T-cell (primary cell): ENCODE data around the gene CEACAM5. TPM values are rescaled to one million over a fixed set of nuclear protein-coding genes. Genes with fewer than 3 reads are reported as not detected.
"Not testable (repeated sequence)": the region's sequence is repeated elsewhere in the genome, so short reads cannot be mapped to it uniquely, and the experiment has no call there.

Experiments
- ATAC-seq, 4 experiments: fragments of 200-7000 bp in 3 of 4; fragments of 150-1000 bp in 1 of 4; cut with Tn5 transposase; replicated peaks in 1 of 4; 1 replicate in 3 of 4; 2 replicates in 1 of 4; pipeline ENCODE4 v1.10.0; 2021; ENCODE audit warnings: moderate library complexity in 3 of 4, mild to moderate bottlenecking in 2 of 4, moderate number of reproducible peaks in 1 of 4
- CTCF ChIA-PET, 2 donors: fragments of 300-600 bp; sonication (Branson Sonifier 250); formaldehyde crosslinking; loops; one replicate each; lab custom pipeline; 2022; ENCODE audit warnings: antibody characterized with exemption in 2 of 2; lab: Charles Lee
- POLR2A ChIA-PET, 2 donors: fragments of 300-600 bp; sonication (Branson Sonifier 250); formaldehyde crosslinking; loops; one replicate each; lab custom pipeline; 2022; ENCODE audit warnings: antibody characterized with exemption in 2 of 2; lab: Charles Lee
- DNase-seq, 35 experiments: peaks; one replicate each; pipeline versions ENCODE4 v3.0.0 to v3.0.0-alpha.2; 2013 to 2023
- H3K27ac ChIP-seq: one replicate; pipeline ENCODE4 v1.5.1; 2013; ENCODE audit warnings: low read length
- H3K27me3 ChIP-seq, 2 experiments: replicated peaks in 1 of 2; 1 replicate in 1 of 2; 2 replicates in 1 of 2; pipeline versions ENCODE4 v1.6.1 to v1.7.0; 2013; ENCODE audit warnings: low read length in 1 of 2, mixed read lengths in 1 of 2; ENCODE audit not compliant: control insufficient read depth in 2 of 2, insufficient read depth in 2 of 2; ENCODE audit errors: extremely low read depth in 1 of 2
- H3K36me3 ChIP-seq, 2 donors: 1 replicate in 1 of 2; 2 replicates in 1 of 2; pipeline versions ENCODE4 v1.6.1 to v1.7.0; 2013; ENCODE audit warnings: low read length in 1 of 2; ENCODE audit not compliant: control insufficient read depth in 2 of 2, insufficient read depth in 1 of 2; ENCODE audit errors: extremely low read depth in 1 of 2
- H3K4me1 ChIP-seq, 2 experiments: 1 replicate in 1 of 2; 2 replicates in 1 of 2; pipeline versions ENCODE4 v1.6.1 to v1.7.0; 2013; ENCODE audit warnings: low read length in 2 of 2, mixed read lengths in 1 of 2; ENCODE audit not compliant: insufficient read depth in 2 of 2, control insufficient read depth in 1 of 2; ENCODE audit errors: extremely low read depth in 1 of 2
- H3K4me3 ChIP-seq, 2 donors: 1 replicate in 1 of 2; 2 replicates in 1 of 2; pipeline versions ENCODE4 v1.5.1 to v1.7.0; 2013; ENCODE audit warnings: mild to moderate bottlenecking in 2 of 2, low read length in 1 of 2, moderate library complexity in 1 of 2; ENCODE audit not compliant: control insufficient read depth in 1 of 2; ENCODE audit errors: extremely low read depth in 1 of 2
- H3K9me3 ChIP-seq: 2 replicates; pipeline ENCODE4 v1.7.0; 2013
- H3K27ac Mint-ChIP-seq, 2 donors: one replicate each; pipeline ENCODE4 v1.8.0; 2020 to 2021; ENCODE audit warnings: mild to moderate bottlenecking in 2 of 2, mixed read lengths in 2 of 2
- H3K27me3 Mint-ChIP-seq, 2 donors: one replicate each; pipeline ENCODE4 v1.8.0; 2021 to 2022; ENCODE audit warnings: mixed read lengths in 2 of 2
- H3K36me3 Mint-ChIP-seq: one replicate; pipeline ENCODE4 v1.8.0; 2021; ENCODE audit warnings: mixed read lengths
- H3K4me1 Mint-ChIP-seq, 3 donors: one replicate each; pipeline ENCODE4 v1.8.0; 2020 to 2022; ENCODE audit warnings: mixed read lengths in 3 of 3, mild to moderate bottlenecking in 1 of 3
- H3K4me3 Mint-ChIP-seq, 3 donors: one replicate each; pipeline ENCODE4 v1.8.0; 2020 to 2022; ENCODE audit warnings: mild to moderate bottlenecking in 3 of 3, mixed read lengths in 3 of 3, moderate library complexity in 3 of 3
- H3K9me3 Mint-ChIP-seq, 3 donors: one replicate each; pipeline ENCODE4 v1.8.0; 2020 to 2022; ENCODE audit warnings: mixed read lengths in 3 of 3
- WGBS: methylation state at CpG from one replicate; pipeline ENCODE4 v1.1.5; 2013; ENCODE audit warnings: missing lambda C conversion rate; ENCODE audit not compliant: insufficient coverage; 5-methylcytosine and 5-hydroxymethylcytosine counted together
- total RNA-seq, 35 experiments: library from RNA in 6 of 35; stranded (reverse) in 6 of 35; fragments of 120-200 nt in 1 of 35; gene quantifications; one replicate each; pipeline versions ENCODE4 v1.2.1 to v1.2.4 and lab custom pipeline; 2013 to 2026

The CEACAM5 gene
- total RNA-seq, 5 donors from 2014 or later (not counting 1 experiment from before 2014, with no cell fraction given) = 0.61 to 1.3 (median 1.0) TPM; not detected in 2

- ChIA-PET POLR2A (no interaction called here), CTCF (interaction anchor here in 1 of 2 donors (0.6 kb wide), 1 partner anchor 1025 kb away, joined by 3 read pairs; no protein-coding TSS in a partner anchor)
- DNase-seq (no peak), ATAC-seq (no peak)
- no peaks in the 10 kb centered on the region for H3K9me3 Mint-ChIP-seq
- Histone ChIP-seq H3K9me3 (no peaks in the 10 kb centered on the region), H3K4me1 (peaks cover 0 to under 1% of the 10 kb centered on the region in 2 experiments), H3K27me3 (peaks cover 0 to 49% of the 10 kb centered on the region in 2 experiments), H3K27ac (no peak overlapping the region), H3K4me3 (no peak overlapping the region), H3K36me3 (no peaks in the 10 kb centered on the region)
- peaks cover under 1 to 4% (median 1%) of the 10 kb centered on the region in 3 donors for H3K4me1 Mint-ChIP-seq
- H3K4me3 Mint-ChIP-seq = no peak overlapping the region
- 88% methylated on average over 7 of the region's 9 CpGs for WGBS
- H3K36me3 Mint-ChIP-seq = no peaks in the 10 kb centered on the region
- H3K27me3 Mint-ChIP-seq = peaks cover 62 to 66% of the 10 kb centered on the region in 2 donors
- H3K27ac Mint-ChIP-seq = no peak overlapping the region
Observed at GRCh38 chr19:41758846-41759245, 50.4 kb downstream of the CEACAM5 start.

- H3K4me3 Mint-ChIP-seq = no peak overlapping the region
- peaks cover 31 to 45% of the 10 kb centered on the region in 2 donors for H3K27me3 Mint-ChIP-seq
- H3K4me1 ChIP-seq = no peaks in the 10 kb centered on the region
- H3K9me3 ChIP-seq = no peaks in the 10 kb centered on the region
- WGBS = 90% methylated on average over 2 of the region's 2 CpGs
- peaks cover 3 to 8% (median 6%) of the 10 kb centered on the region in 3 donors for H3K4me1 Mint-ChIP-seq
- POLR2A ChIA-PET = no interaction called here
- no peak for DNase-seq
- no peak overlapping the region for H3K27ac ChIP-seq
- no peaks in the 10 kb centered on the region for H3K36me3 ChIP-seq
- H3K36me3 Mint-ChIP-seq = no peaks in the 10 kb centered on the region
- peaks cover 0 to 31% of the 10 kb centered on the region in 2 experiments for H3K27me3 ChIP-seq
- CTCF ChIA-PET = interaction anchor here in 1 of 2 donors (0.8 kb wide), 1 partner anchor 14 kb away, joined by 5 read pairs; no protein-coding TSS in a partner anchor
- no peaks in the 10 kb centered on the region for H3K9me3 Mint-ChIP-seq
- no peak for ATAC-seq
- H3K4me3 ChIP-seq = no peak overlapping the region
- no peak overlapping the region for H3K27ac Mint-ChIP-seq
Observed at GRCh38 chr19:41767115-41767514, 58.7 kb downstream of the CEACAM5 start.

DNA sequence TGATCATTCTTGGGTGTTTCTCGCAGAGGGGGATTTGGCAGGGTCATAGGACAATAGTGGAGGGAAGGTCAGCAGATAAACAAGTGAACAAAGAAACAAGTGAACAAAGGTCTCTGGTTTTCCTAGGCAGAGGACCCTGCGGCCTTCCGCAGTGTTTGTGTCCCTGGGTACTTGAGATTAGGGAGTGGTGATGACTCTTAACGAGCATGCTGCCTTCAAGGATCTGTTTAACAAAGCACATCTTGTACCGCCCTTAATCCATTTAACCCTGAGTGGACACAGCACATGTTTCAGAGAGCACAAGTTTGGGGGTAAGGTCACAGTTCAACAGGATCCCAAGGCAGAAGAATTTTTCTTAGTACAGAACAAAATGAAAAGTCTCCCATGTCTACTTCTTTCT lies 59.7 kb downstream of the CEACAM5 start:
- Mint-ChIP-seq H3K27me3 (peaks cover 29 to 43% of the 10 kb centered on the region in 2 donors), H3K4me1 (peaks cover 12 to 18% (median 15%) of the 10 kb centered on the region in 3 donors)
- H3K4me1 ChIP-seq, H3K4me3 ChIP-seq, H3K36me3 Mint-ChIP-seq, ATAC-seq, H3K9me3 Mint-ChIP-seq, H3K36me3 ChIP-seq, H3K9me3 ChIP-seq, DNase-seq, H3K27ac Mint-ChIP-seq, POLR2A ChIA-PET, H3K27ac ChIP-seq, H3K4me3 Mint-ChIP-seq, CTCF ChIA-PET: not testable (repeated sequence)
- peaks cover 0 to 25% of the 10 kb centered on the region in 2 experiments for H3K27me3 ChIP-seq
- WGBS = no CpG with 5 or more reads among the region's 5 CpGs

DNA sequence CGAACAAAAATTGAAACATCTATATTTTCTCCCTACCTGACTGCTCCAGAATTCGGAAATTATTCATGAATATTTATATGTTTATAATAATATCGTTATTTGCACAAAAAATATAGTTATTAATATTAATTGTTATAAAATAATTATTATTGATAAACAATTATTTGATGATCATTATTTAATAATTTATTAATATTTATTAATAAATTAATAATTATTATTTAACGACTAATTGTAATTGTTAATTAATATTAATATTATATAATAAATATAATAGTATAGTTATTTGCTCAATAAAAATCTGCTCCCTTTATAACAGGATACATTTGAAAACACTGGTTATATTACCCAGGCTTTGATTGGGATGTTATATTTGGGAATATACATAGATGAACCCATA lies 61.2 kb downstream of the CEACAM5 start:
- WGBS = no CpG with 5 or more reads among the region's 4 CpGs
- Mint-ChIP-seq H3K9me3 (no peaks in the 10 kb centered on the region), H3K27ac (no peak overlapping the region), H3K36me3 (no peaks in the 10 kb centered on the region), H3K4me1 (peaks cover 27 to 33% (median 30%) of the 10 kb centered on the region in 3 donors), H3K27me3 (peaks cover 21 to 45% of the 10 kb centered on the region in 2 donors), H3K4me3 (no peak overlapping the region)
- Histone ChIP-seq H3K4me1 (peaks cover 10 to 20% of the 10 kb centered on the region in 2 experiments), H3K4me3 (no peak overlapping the region), H3K27ac (no peak overlapping the region), H3K9me3 (no peaks in the 10 kb centered on the region), H3K36me3 (no peaks in the 10 kb centered on the region), H3K27me3 (peaks cover 0 to 24% of the 10 kb centered on the region in 2 experiments)
- ChIA-PET POLR2A (no interaction called here), CTCF (interaction anchor here (0.7 to 0.8 kb wide), 2 partner anchors 17 to 137 kb away, joined by 5 to 11 read pairs; no protein-coding TSS in a partner anchor)
- no peak for ATAC-seq
- DNase-seq = no peak

DNA sequence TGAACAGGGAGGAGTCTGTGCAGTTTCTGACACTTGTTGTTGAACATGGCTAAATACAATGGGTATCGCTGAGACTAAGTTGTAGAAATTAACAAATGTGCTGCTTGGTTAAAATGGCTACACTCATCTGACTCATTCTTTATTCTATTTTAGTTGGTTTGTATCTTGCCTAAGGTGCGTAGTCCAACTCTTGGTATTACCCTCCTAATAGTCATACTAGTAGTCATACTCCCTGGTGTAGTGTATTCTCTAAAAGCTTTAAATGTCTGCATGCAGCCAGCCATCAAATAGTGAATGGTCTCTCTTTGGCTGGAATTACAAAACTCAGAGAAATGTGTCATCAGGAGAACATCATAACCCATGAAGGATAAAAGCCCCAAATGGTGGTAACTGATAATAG lies 63.0 kb downstream of the CEACAM5 start:
- Histone ChIP-seq H3K36me3 (no peaks in the 10 kb centered on the region), H3K27ac (no peak overlapping the region), H3K27me3 (peaks cover 0 to 28% of the 10 kb centered on the region in 2 experiments), H3K4me1 (peaks cover 15 to 29% of the 10 kb centered on the region in 2 experiments), H3K4me3 (no peak overlapping the region), H3K9me3 (no peaks in the 10 kb centered on the region)
- ChIA-PET POLR2A (no interaction called here), CTCF (interaction anchor here (0.8 to 3.2 kb wide), 3 partner anchors 17 to 97 kb away, joined by 3 to 14 read pairs (median 4); partner anchors contain the start of gene CEACAM6 (in 1 of the 2))
- ATAC-seq (no peak), DNase-seq (no peak)
- Mint-ChIP-seq H3K36me3 (no peaks in the 10 kb centered on the region), H3K27me3 (peaks cover 25 to 47% of the 10 kb centered on the region in 2 donors), H3K4me1 (peaks cover 41 to 51% (median 42%) of the 10 kb centered on the region in 3 donors), H3K27ac (no peak overlapping the region), H3K9me3 (no peaks in the 10 kb centered on the region), H3K4me3 (no peak overlapping the region)
- no CpG with 5 or more reads among the region's 2 CpGs for WGBS

DNA sequence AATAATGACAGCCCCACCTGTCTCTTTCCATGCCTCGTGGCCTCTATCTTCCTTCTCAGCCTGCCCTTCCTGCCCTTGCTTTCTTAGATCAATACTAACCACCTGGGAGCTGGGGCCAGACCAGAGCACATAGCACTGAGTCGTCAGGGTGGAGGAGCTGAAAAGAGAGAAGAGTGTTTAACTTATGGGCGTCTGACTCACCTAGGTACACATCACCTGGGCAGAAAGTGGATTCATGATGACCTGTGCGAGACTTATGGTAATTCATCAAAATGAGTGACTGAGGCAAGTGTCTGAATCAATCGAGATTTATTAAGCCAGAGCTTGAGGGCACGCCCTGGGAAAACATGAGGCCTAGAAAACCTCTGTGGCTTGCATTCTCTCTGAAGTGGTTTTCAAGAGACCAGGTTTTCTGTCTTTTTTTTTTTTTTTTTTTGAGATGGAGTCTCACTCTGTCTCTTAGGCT lies 66.1 kb downstream of the CEACAM5 start:
- no peak overlapping the region for H3K27ac Mint-ChIP-seq
- ChIA-PET POLR2A (no interaction called here), CTCF (interaction anchor here (0.7 to 1.9 kb wide), 4 partner anchors 17 to 44 kb away, joined by 3 to 13 read pairs (median 6); no protein-coding TSS in a partner anchor)
- peaks cover 32 to 61% of the 10 kb centered on the region in 2 donors for H3K27me3 Mint-ChIP-seq
- Histone ChIP-seq H3K9me3 (no peaks in the 10 kb centered on the region), H3K4me1 (peaks cover 15 to 29% of the 10 kb centered on the region in 2 experiments), H3K36me3 (no peaks in the 10 kb centered on the region), H3K4me3 (peak overlapping the region in 1 of 2 donors; percentile 25), H3K27me3 (peaks cover 0 to 28% of the 10 kb centered on the region in 2 experiments), H3K27ac (no peak overlapping the region)
- no peaks in the 10 kb centered on the region for H3K9me3 Mint-ChIP-seq
- ATAC-seq (peak; percentile 70 to 90 (median 78)), DNase-seq (peak in 33 of 35 experiments; percentile 7 to 79 (median 39))
- peak overlapping the region in 2 of 3 donors; percentile 5 to 68 for H3K4me3 Mint-ChIP-seq
- 5% methylated on average over 5 of the region's 6 CpGs for WGBS
- H3K4me1 Mint-ChIP-seq = peaks cover 41 to 51% (median 42%) of the 10 kb centered on the region in 3 donors
- H3K36me3 Mint-ChIP-seq = no peaks in the 10 kb centered on the region
